CD4-positive, alpha-beta T cell treated with Interleukin-10 for 1 hour (primary cell): ENCODE measurements around the gene IRGQ.
"Not testable (repeated sequence)": the region's sequence is repeated elsewhere in the genome, so short reads cannot be mapped to it uniquely, and the experiment has no call there.

Experiments
- DNase-seq: peaks from one replicate; pipeline ENCODE4 v3.0.0-alpha.2; 2020

The IRGQ gene

GRCh38 chr19:43570174-43570791 lies 25.7 kb downstream of the IRGQ start:
- no peak for DNase-seq

DNA sequence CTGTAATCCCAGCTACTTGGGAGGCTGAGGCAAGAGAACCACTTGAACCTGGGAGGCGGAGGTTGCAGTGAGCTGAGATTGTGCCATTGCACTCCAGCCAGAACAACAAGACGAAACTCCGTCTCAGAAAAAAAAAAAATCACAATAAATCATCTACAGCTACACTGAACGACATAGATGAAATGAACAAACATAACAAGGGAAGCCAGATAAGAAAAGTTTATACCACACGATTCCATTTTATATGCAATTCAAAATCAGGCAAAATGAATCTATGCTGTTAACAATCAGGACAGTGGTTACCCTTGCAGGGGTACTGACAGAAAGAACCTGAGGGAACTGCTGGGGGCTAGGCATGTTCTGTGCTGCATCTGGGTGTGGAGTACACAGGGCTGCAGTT lies 26.3 kb downstream of the IRGQ start:
- no peak for DNase-seq

DNA sequence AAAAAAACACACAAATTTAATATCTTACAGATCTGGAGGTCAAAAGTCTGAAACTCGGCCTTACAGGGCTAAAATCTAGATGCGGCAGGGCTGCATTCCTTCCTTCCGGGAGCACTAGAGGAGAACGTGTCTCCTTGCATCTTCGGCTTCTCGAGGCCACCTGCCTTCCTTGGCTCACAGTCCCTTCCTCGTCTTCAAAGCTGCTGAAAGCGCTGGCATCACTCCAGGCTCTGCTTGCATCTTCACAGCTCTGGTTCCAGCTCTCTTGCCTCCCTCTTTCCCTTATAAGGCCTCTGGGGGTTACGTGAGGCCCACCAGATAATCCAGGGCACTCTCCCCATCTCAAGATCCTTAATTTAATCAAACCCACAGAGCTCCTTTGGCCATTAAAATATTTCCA lies 31.1 kb downstream of the IRGQ start:
- DNase-seq, result no peak

- no peak for DNase-seq
Observed at GRCh38 chr19:43563816-43564457, 32.0 kb downstream of the IRGQ start.

DNA sequence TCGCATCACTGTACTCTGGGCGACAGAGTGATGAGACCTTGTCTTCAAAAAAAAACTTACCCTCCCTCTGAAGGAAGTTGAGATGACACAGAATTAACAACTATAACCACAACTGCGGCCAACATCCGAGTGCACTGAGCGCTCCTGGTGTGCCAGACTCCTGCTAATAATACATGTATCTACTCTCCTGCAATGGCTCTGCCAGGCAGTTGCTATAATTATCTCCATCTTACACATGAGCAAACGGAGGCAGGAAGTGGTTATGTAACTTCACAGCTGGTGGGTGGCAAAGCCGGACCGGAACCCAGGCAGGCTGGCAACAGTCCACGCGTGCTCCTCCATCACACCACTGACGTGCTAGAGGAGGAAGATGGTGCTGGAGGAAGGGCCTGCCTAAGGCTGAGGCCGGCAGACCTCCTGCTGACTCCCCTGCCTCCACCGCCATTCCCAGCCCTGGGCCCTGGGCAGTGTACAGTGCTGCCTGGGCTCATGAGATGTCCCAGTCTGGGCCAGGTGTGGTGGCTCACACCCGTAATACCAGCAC lies 33.2 kb downstream of the IRGQ start:
- DNase-seq, result peak; percentile 92

DNA sequence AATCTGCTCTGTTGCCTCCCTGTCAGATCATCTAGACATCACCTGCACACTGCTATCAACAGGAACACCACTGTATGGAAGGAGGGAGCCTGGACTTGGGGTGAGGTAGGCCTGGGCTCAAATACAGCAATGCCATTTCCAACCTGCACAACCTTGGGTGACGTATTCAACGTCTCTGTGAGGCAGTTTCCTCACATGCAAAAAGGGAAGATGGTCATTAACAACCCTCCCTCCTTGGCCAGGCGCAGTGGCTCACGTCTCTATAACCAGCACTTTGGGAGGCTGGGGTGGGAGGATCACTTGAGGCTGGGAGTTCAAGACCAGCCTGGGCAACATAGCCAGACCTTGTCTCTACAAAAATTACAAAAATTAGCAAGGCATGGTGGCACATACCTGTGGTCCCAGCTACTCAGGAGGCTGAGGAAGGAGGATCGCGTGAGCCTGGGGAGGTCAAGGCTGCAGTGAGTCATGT lies 33.7 kb downstream of the IRGQ start:
- DNase-seq, result no peak

DNA sequence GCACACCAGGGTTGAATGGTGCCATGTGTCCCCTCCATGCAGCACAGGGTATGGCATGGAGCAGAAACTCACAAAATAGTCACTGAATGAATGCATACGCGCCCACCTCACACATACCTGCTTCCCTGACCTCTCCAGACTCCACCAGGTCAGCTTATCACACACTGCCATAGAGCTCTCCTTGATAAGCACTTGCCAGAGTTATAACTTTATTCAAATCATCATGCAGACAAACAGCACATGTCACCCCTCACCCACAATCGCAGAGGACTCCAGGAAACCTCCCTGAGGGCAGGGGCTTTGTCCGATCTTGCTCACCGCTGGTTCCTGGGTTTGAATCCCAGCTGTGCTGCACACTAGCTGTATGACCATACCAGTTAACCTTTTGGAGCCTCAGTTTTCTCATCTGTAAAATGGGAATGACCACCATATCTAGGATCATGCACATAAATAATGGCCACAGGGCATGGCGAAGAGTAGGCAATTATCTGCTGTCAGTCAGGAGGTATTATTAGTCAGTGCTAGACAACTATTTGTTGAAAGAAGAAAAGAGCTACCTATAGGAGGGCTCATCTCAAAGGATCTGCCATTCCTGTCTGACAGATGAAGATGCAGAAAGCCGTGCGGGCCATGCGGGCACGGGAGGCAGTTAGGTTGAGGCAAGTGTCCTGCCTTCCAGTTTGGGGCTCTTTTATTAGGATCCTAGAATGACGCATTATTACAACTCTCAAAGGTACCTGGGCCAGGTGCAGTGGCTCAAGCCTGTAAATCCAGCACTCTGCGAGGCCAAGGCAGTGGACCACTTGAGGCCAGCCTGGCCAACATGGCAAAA lies 34.6 kb downstream of the IRGQ start:
- no peak for DNase-seq

DNA sequence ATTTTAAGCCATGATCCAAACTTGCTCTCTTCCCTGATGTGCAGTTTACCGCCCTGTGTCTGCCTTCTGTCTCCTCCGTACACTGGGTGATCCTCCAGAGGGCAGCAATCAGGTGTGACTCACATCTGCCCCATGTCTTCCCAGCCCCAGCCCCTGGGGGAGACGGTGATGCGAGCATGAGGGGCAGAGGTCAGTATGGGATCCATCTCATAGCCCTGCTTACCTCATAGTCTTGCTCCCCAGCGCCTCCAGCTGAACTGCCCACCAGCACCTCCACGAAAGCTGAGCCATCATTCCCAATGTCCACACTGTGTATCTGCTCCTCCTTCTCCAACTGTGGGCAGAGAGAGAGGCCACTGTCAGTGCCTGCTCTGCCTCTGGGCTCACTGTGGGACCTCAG lies 35.2 kb downstream of the IRGQ start:
- DNase-seq, result no peak

- peak; percentile 90 for DNase-seq
Observed at GRCh38 chr19:43555185-43555770, 40.7 kb downstream of the IRGQ start.

- no peak for DNase-seq
Observed at GRCh38 chr19:43554317-43554895, 41.5 kb downstream of the IRGQ start.

DNA sequence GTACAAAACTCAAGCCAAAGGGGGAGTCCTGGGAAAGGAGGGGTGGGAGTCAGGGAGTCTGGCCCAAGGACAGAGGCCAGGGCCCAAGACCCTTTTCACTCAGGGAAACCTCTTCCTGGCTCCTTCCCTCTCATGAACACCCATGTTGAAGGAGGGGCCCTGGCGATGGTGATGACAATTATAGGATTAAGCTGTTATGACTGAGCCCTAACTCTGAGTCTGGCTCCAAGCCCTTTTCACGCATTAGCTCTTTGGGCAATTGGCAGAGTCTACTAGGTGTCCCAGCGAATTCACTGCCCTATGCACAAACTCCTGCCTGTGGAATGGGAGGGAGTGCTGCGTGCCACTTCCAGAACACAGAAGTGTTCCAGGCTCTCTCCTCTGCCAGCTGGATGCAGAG lies 42.3 kb downstream of the IRGQ start:
- DNase-seq, result no peak

- DNase-seq, result no peak
Observed at GRCh38 chr19:43552616-43553015, 43.3 kb downstream of the IRGQ start.

DNA sequence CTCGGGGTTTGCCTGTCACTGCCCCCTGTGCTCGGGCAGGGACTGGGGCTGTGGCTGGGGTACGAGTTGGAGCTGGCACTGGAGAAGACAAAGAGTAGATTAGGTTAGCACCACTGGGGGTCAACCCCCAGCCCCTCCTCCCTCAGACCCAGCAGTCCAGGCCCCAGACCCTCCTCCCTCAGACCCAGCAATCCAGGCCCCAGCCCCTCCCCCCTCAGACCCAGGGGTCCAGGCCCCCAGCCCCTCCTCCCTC lies 43.8 kb downstream of the IRGQ start:
- DNase-seq, result no peak

DNA sequence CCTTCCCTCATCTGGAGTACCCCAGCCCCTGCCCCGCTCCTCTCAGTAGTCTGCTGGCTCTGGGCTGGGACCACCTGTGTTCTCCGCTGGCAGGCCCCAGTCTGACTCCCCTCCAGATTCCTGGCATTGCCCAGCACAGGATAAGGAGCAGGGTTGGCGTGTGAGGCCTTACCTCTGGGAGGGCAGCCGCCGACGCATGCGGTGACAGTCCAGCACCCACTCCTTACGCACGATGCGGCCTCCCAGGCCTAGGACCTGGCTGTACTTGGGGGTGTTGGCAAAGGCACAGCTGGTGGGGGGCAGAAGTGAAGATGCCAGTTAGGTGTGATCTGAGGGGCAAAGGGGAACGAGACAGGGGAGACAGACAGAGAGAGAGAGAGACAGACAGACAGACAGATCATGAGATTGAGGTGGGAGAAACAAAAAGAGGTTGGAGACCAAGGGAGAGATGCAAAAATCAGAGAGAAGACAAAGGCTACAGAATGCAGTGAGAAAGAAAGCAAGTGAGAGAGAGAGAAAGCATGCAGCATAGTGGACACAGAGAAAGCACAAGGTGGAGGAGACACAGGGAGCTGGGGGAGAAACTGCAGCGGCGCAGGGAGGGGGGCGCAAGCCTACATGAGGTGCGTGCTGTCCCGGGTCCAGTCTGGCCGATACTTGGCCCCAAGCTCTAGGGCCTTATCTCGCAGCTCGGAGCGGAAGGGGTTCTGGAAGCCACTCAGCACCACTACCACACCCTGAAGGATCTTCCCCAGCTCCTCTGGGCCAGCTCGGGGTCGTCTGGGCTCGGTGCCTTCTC lies 44.3 kb downstream of the IRGQ start:
- no peak for DNase-seq

DNA sequence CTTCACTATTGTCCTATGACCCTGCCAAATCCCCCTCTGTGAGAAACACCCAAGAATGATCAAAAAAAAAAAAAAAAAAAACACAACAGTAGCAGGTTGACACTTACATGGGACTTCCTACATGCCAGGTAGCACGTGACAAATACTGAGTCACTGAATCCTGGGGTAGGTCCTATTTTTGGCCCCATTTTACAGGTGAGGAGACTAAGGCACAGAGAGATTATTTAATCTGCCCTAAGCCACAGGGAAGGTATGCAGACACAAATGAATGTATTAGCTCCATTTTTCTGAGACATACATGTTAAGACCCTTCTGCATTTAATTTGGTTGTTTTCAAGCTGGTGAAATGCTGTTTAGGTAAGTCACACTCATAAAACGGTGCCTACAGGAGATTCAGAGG lies 47.2 kb downstream of the IRGQ start:
- DNase-seq, result no peak

- DNase-seq, result not testable (repeated sequence)
Observed at GRCh38 chr19:43547926-43548325, 48.0 kb downstream of the IRGQ start.

DNA sequence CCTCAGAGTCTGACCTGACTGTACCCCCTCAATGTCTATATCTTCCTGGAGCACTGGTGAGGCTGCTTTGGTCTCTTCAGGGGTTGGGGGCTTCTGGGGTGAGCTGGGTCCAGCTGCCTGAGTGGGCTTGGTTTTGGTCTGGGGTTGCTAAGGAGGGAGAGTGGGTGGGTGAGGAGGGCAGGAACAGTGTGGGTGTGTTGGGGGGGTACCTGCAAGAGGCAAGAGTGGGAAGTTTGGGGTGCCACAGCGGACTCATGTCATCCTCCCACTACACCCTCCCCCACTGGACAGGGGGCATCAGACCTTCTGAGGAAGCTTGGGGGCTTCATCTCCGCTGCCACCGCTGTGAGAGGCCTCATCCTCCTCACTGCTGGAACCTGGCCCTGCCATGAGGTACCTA lies 49.4 kb downstream of the IRGQ start:
- DNase-seq, result no peak

DNA sequence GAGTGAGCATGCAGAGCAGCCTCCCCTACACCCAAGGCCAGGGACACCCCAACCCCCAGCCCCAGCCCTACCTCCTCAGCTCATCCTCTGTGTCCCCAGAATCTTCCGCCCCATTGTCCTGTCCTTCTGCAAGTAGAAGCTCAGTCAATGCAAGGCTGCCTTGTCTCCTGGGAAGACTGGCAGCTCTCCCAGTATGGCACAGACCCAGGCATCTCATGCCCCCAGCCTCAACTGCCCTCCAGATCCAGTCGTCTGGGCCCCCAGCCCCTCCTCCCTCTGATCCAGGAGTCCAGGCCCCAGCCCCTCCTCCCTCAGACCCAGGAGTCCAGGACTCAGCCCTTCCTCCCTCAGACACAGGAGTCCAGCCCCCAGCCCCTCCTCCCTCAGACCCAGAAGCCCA lies 50.0 kb downstream of the IRGQ start:
- DNase-seq, result no peak

- DNase-seq, result no peak
Observed at GRCh38 chr19:43545276-43545675, 50.7 kb downstream of the IRGQ start.

DNA sequence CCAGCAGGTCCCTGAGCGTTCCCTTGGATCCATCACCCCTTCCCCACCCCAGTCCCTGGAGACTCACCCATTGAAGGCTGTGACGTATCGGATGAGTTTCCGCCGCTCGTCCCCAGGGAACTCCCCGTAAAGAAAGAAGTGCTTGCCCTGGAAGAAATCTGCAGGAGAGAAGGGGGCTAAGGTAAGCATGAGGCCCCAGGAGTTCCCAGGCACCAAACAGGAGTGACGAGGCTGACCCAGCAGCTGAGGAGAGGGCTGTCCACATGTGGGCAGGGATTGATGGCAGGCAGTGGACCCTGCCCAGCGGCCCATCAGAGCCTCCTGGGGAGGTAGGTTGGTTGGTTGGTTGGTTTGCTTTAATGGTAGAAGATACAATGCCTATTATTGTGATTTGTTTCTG lies 51.9 kb downstream of the IRGQ start:
- DNase-seq, result no peak

GRCh38 chr19:43541920-43542650 lies 53.8 kb downstream of the IRGQ start:
- DNase-seq, result no peak

GRCh38 chr19:43540381-43540780 lies 55.6 kb downstream of the IRGQ start:
- no peak for DNase-seq
